ENCODE data around the gene GPR146.

GPR146 gene

GRCh38 chr7:1012004-1012715 is 32.2 kb upstream of the GPR146 start:
- FAIRE-seq = no peak

DNA sequence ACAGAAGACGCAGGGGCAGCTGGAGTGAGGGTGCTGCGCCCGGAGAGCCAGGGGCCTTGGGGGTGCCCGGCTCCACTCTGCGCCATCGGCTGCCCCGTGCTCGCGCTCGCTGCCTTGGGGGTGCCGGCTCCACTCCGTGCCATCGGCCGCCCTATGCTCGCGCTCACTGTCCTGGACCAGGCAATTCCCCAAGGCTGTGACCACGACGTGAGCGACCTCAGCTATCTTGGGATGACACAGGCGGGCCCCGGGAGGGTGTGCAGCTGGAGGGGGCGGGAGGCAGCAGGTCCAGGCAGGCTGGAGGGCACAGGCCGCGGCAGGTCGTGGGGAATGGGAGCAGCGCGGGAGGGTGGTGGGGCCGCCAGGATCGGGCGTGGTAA is 31.6 kb upstream of the GPR146 start:
- no peak for FAIRE-seq

- FAIRE-seq = no peak
Measured at GRCh38 chr7:1013581-1013980, 30.8 kb upstream of the GPR146 start.

- no peak for FAIRE-seq
Measured at GRCh38 chr7:1014681-1015080, 29.7 kb upstream of the GPR146 start.

DNA sequence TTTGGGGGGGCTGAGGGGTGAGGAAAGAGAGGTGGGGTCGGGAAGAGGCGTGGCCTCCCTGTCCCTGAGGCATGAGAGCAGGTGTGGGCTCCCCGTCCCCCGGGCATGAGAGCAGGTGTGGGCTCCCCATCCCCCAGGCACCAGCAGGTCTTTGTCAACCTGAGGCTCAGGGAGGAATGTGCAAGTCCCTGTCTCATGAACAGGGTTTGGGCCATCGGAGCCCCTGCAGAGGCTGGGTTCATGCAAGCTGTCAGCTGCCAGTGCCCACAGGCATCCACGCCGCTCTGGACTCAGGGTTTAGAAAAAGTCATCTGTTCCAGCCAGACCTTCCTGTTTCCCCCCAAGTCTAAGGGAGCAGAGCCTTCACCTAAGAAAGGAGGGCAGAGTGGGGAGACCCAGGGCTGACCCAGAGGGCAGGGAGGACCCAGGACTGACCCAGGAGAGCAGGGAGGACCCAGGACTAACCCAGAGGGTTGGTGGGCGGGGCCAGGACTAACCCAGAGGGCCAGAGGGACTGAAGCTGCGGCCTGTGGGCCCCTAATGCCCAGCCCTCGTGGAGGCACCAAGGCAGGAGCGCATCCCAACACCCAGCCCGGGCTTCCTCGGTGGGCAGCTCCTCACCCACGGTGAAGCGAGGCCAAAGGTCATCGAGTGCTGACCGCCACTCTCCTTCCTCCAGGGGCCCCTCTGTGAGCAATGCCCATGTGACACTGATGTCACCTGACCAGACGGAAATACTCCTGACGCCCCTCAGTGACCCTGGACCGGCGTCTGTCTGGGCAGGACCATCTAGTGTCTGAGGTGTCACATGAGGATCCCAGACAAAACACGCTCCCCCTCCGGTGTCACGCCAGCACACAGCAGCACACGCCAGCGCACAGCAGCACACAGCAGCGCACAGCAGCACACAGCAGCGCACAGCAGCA is 28.9 kb upstream of the GPR146 start:
- no peak for FAIRE-seq

DNA sequence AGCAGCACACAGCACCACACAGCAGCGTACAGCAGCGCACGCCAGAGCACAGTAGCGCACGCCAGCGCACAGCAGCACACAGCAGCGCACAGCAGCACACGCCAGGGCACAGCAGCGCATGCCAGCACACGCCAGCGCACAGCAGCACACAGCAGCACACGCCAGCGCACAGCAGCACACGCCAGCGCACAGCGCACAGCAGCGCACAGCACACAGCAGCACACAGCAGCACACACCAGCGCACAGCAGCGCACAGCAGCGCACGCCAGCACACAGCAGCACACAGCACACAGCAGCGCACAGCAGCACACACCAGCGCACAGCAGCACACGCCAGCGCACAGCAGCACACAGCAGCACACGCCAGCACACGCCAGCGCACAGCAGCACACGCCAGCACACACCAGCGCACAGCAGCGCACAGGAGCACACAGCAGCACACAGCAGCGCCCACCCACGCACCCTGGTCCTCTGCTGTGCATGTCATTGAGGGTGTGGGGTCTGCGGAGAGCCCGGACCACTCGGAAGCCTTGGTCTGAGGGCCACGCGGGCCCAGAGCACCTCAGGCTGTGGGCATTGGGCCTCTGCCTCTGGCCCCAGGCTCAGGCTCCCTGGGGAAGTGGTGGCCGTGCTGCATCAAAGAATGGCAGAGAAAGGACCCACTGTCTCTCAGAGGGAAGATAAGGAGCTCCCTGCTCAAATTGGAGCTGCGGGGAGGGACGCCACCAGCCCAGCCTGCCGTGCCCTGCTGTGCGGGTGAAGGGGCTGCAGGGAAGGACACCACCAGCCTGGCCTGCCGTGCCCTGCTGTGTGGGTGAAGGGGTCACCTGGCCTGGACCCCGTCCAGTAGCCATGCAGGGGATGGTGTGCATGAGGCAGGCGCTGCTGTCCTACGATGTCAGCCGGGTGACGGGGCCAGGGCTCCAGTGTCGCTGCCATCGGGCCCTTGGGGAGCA is 27.5 kb upstream of the GPR146 start:
- FAIRE-seq = no peak

DNA sequence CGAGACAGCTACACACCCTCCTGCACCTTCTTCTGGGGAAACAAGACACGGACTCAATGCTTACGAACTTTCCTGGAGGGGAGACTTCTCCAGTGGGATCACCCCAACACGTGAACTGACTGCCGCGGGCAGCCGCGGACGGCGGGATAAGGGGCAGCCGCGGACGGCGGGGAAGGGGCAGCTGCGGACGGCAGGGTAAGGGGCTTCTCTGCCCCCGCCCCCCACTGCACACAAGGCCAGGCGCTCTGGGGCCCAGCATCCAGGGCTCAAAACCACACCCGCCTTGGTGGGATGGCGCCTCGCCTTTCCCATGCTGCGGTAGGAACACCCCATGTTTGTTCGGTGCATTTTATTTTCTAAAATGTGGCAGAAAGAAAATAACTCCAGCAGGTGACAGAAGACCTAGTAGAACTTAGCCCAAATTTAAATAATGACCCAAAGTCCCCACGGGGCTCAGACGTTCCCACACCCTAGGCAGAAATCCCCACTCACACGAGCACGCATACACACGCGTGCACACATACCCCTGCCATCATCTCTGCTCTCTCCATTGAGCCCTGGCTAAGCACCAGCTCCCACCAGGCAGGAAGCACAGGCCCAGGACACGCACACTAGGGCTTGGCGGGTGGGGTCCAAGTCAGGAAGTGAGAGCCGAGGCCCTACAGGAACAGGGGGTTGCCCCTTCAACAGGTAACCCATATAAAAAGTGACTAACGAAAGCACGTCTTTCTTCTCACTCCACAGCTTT is 26.6 kb upstream of the GPR146 start:
- no peak for FAIRE-seq

GRCh38 chr7:1018334-1018695 is 26.0 kb upstream of the GPR146 start:
- FAIRE-seq = no peak

DNA sequence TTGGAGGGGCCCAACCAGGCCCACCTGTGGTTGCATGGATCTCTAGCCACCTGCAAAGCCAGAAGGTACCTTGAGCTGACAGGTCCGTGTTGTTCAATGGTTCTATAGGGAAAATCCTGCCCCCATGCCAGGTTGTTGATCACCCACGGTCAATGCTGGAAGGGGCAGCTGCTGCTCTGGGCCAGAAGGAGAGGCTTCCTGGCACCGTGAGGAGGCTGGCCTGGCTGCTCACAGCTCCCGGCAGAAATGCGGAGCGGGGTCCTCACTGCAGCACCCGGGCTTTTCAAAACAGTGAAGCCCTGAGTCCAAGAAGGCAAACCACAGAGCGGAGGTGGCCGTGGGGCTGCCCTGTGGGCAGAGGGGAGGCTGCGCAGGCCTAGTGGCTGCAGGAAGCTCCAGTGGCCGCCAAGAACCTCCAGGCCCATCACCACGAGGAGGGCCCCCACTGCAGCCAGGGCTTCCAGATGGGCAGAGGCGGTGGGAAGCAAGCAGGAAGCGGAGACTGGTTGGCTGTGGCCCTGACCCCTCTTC is 25.0 kb upstream of the GPR146 start:
- FAIRE-seq = no peak

- FAIRE-seq = no peak
Measured at GRCh38 chr7:1019789-1020610, 24.3 kb upstream of the GPR146 start.

DNA sequence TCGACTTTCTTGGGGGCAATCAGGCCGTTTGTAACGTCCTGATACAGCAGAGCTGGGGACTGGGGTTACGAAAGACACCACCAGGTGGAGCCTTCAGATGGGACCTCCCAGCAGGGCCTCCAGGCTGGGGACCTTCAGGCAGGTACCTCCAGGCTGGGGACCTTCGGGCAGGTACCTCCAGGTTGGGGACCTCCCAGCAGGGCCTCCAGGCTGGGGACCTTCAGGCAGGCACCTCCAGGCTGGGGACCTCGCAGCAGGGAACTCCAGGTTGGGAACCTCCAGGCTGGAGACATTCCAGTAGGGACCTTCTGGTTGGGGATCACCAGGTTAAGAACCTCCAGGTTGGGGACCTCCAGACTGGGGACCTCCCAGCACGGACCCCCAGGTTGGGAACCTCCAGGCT is 23.5 kb upstream of the GPR146 start:
- FAIRE-seq = no peak

GRCh38 chr7:1021366-1021765 is 23.0 kb upstream of the GPR146 start:
- FAIRE-seq = no peak

DNA sequence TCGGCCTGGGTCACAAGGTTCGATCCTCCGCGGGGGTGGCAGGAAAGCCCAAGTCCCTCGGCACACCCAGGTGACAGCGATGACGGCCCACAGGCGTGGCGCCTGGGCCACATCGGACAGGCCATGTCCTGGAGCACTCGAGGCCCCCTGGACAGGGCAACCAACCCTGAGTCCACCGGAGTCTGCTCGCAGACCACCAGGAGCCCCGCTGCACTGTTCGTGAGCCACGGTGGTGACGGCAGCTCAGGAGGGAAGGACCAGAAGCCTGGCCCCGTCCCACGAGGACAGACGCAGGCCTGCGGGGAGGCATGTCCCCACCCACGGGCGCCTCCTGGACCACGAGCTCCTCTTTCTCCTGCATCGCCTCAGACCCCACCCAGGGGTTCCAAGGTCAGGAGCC is 22.4 kb upstream of the GPR146 start:
- no peak for FAIRE-seq

DNA sequence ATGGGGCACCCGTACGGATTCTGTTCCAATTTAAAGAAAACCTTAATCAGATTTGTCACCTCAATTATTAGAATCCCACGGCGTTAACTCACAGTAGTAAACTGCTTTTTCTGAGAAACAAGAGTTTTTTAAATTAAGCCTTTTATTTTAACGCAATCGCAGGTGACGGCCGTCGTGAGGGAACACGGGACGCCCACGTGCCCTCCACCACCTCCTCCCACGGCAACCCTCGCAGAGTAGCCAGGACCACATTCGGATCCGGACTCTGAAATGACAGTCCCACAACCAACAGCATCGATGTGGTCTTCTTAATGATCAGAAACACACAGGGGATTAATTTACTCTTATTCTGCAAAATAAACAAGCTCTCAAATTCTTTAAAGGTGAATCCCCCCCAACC is 22.0 kb upstream of the GPR146 start:
- no peak for FAIRE-seq

DNA sequence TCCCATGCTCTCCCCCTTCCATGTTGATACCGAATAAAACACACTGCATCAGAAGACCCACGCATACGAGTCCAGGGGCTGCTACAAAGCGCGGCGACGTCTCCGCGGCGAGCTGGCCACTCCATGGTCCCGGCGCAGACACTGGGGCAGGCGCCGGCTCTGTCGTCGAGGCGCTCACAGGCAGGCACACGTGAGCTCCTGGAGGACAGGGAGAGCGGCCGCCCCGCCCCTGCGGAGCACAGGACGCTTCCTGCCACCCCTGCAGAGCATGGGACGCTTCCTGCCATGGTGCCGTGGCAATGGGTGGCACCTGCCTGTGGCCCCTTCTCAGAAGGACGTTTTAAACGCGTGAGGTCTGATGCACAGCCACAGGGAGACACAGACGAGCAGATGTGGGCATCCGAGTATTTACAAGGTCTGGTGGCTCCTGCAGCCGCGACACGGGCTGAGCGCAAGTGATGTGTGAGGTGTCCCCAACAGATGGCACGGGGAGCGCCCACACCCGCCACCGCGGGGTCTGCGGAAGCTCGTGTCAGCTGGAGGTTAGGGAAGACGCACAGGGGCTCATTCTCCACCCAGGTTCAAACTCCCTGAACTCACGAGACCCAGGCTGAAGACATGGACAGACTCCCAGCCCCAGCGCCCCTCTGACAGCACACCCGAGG is 21.4 kb upstream of the GPR146 start:
- FAIRE-seq = no peak

GRCh38 chr7:1024331-1024841 is 20.0 kb upstream of the GPR146 start:
- no peak for FAIRE-seq

- FAIRE-seq = no peak
Measured at GRCh38 chr7:1024876-1025742, 19.2 kb upstream of the GPR146 start.

DNA sequence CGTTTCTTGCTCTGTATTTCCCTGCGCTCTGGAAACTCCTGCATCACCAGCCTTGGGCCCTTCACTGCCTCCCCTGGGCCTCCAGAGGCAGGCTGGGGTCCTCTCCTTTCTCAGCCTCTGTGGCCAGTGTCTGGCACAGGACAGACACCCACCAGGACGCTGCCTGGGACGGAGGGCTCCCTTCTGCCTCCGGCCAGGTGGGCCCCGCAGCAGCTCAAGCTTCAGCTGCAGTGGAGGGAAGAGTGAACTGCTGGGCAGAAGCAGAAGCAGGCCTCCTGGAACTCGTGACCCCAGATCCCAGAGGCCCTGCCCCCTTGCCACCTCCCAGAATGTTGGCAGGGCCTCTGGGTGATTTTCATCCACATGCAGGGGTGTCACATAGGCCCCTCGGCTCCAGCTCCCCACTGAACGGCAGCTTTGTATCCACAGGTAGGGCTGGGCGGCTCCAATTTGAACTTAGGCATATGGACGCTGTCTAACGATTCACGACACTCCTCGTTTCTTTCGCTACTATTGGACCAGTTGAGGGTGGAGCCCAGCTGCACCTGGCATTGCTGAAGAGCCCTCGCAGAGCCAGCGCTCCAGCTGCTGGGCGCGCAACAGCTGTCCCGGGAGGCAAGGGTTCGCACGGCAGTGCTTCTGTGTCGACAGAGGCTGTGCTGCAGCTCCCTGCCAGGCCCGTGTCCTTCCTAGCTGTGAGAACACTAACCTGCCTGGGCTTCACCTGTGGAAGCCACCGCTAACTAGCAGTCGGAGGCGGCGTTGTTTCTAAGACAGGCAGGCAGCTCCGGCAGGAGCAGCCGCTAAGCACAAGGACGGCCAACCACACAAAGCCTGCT is 18.4 kb upstream of the GPR146 start:
- FAIRE-seq = no peak
